K562 (cell line): ENCODE results near the gene CDC27. TPM values are rescaled to one million over a fixed set of nuclear protein-coding genes. Genes with fewer than 3 reads are reported as not detected.

Experiments used
- CREB1 ChIP-seq, 2 experiments: sonication (generic) in 1 of 2; formaldehyde crosslinking in 1 of 2; IDR thresholded peaks; 2 replicates each; pipeline versions ENCODE4 v1.6.1 to v1.8.0; 2012 to 2022; ENCODE audit warnings: inconsistent platforms in 1 of 2, mild to moderate bottlenecking in 1 of 2, missing genetic modification reagents in 1 of 2, moderate library complexity in 1 of 2
- JUNB ChIP-seq: fragments of 450-650 bp; formaldehyde crosslinking; conservative IDR thresholded peaks from 2 replicates; pipeline ENCODE4 v1.4.0; 2020; ENCODE audit warnings: mild to moderate bottlenecking
- MAX ChIP-seq: sonication (generic); formaldehyde crosslinking; IDR thresholded peaks from 2 replicates; pipeline ENCODE4 v1.9.0; 2022; ENCODE audit warnings: mild to moderate bottlenecking, missing genetic modification reagents
- NR1H2 ChIP-seq: sonication (generic); formaldehyde crosslinking; IDR thresholded peaks from 2 replicates; pipeline ENCODE4 v1.4.0; 2020; ENCODE audit warnings: mild to moderate bottlenecking, missing genetic modification reagents
- POLR2AphosphoS2 ChIP-seq: IDR thresholded peaks from 2 replicates; pipeline ENCODE4 v1.6.1; 2012; ENCODE audit warnings: low read length, improper control_type of control experiment
- RB1 ChIP-seq: fragments of 450-650 bp; IDR thresholded peaks from 2 replicates; pipeline ENCODE4 v1.6.1; 2017; ENCODE audit warnings: low read depth, mild to moderate bottlenecking
- TAF9B ChIP-seq: fragments of 450-650 bp; IDR thresholded peaks from 2 replicates; pipeline ENCODE4 v1.6.1; 2018; ENCODE audit warnings: mild to moderate bottlenecking; ENCODE audit not compliant: partially characterized antibody
- ZNF121 ChIP-seq: sonication (generic); formaldehyde crosslinking; conservative IDR thresholded peaks from 2 replicates; pipeline ENCODE4 v1.8.0; 2022; ENCODE audit warnings: missing genetic modification reagents
- ZNF212 ChIP-seq: fragments of 450-650 bp; formaldehyde crosslinking; IDR thresholded peaks from 2 replicates; pipeline ENCODE4 v1.4.0; 2020; ENCODE audit warnings: mild to moderate bottlenecking
- ZNF24 ChIP-seq: fragments of 450-650 bp; IDR thresholded peaks from 2 replicates; pipeline ENCODE4 v1.6.1; 2016
- polyA plus RNA-seq, 8 experiments: library from polyadenylated mRNA; depleted of rRNA in 4 of 8; stranded (reverse) in 5 of 8; unstranded in 3 of 8; fragments of >200 nt; fragmentation: Nextera tagmentation in 2 of 8; fragmentation: Illumina TruSeq in 1 of 8; extraction: Ambion mirVana in 2 of 8; extraction: Trizol in 1 of 8; gene quantifications; 2 replicates each; pipeline versions ENCODE4 v1.2.1 to v1.2.3, GENCODE V29; 2011 to 2014; ENCODE audit warnings: inconsistent platforms in 1 of 8, missing spikeins in 1 of 8
- total RNA-seq, 7 experiments: library from RNA; depleted of rRNA in 6 of 7; stranded (reverse); fragments of >200 nt in 6 of 7; fragmentation: Illumina TruSeq in 2 of 7; extraction: Trizol in 2 of 7; gene quantifications; 2 replicates each; pipeline versions ENCODE4 v1.2.1 to v1.2.3, GENCODE V29; 2011 to 2021; ENCODE audit warnings: low replicate concordance in 1 of 7
- TF ChIP-seq, protein P1 (sequence below): fragments of 450-650 bp; IDR thresholded peaks from 2 replicates; pipeline ENCODE4 v1.6.1; 2014; ENCODE audit warnings: low read depth, mild to moderate bottlenecking, moderate library complexity, borderline replicate concordance
- TF ChIP-seq, protein P2 (sequence below): fragments of 450-650 bp; IDR thresholded peaks from 2 replicates; pipeline ENCODE4 v1.6.1; 2016; ENCODE audit warnings: mild to moderate bottlenecking, moderate library complexity

Gene CDC27
- total and polyA plus RNA-seq, 9 of the 15 experiments (the other 6 are each of a cell fraction or from before 2014, with no cell fraction given), result 28.6 to 155 (median 94.1) TPM

DNA sequence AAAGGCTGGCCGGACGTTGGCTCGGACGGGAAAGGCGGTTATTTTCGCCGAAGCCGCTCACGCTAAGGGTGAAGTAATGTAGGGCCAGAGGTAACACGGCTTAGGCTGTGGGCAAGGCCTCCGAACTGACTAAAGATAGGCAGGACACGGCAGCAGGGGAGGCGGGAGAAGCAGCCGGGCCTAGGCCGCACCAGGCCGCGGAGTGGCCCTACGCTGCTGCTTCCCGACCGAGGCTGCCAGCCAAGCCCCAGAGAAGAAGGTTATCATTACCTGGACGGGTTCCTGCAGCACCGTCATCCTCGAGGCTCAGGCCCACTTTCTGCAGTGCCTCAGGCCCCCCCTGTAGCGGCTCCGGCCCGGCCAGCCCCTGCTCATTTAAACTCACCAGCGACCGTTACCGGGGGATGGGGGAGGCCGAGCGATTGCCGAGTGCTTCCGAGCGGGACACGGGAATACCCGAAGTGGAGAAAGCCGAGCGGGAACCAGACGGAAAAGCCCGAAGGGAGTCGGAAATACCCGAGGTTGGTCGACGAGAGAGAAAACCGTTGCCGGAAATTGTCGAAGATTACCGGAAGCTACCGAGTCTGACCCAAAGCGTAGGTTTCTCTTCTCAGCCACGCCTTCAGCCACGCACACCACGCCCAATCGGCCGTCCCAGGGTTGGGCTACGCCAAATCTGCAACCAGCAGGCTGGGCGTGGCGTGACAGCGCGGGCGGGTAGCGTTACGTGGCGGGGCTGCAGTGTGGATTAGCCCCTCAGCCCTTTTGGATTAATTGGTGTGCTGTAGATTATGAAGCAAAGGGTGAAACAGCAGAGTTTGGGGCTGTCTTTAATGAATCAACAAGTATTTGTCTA is at the start of gene CDC27 (continued):
- peak; percentile 84 for TF ChIP-seq RB1
- TF ChIP-seq ZNF24, result peak; percentile 58
- TF ChIP-seq NR1H2, result no peak
- peak; percentile 45 for TF ChIP-seq ZNF121
- TF ChIP-seq, protein P1, sequence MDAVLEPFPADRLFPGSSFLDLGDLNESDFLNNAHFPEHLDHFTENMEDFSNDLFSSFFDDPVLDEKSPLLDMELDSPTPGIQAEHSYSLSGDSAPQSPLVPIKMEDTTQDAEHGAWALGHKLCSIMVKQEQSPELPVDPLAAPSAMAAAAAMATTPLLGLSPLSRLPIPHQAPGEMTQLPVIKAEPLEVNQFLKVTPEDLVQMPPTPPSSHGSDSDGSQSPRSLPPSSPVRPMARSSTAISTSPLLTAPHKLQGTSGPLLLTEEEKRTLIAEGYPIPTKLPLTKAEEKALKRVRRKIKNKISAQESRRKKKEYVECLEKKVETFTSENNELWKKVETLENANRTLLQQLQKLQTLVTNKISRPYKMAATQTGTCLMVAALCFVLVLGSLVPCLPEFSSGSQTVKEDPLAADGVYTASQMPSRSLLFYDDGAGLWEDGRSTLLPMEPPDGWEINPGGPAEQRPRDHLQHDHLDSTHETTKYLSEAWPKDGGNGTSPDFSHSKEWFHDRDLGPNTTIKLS, result peak; percentile 96
- TF ChIP-seq, protein P2, sequence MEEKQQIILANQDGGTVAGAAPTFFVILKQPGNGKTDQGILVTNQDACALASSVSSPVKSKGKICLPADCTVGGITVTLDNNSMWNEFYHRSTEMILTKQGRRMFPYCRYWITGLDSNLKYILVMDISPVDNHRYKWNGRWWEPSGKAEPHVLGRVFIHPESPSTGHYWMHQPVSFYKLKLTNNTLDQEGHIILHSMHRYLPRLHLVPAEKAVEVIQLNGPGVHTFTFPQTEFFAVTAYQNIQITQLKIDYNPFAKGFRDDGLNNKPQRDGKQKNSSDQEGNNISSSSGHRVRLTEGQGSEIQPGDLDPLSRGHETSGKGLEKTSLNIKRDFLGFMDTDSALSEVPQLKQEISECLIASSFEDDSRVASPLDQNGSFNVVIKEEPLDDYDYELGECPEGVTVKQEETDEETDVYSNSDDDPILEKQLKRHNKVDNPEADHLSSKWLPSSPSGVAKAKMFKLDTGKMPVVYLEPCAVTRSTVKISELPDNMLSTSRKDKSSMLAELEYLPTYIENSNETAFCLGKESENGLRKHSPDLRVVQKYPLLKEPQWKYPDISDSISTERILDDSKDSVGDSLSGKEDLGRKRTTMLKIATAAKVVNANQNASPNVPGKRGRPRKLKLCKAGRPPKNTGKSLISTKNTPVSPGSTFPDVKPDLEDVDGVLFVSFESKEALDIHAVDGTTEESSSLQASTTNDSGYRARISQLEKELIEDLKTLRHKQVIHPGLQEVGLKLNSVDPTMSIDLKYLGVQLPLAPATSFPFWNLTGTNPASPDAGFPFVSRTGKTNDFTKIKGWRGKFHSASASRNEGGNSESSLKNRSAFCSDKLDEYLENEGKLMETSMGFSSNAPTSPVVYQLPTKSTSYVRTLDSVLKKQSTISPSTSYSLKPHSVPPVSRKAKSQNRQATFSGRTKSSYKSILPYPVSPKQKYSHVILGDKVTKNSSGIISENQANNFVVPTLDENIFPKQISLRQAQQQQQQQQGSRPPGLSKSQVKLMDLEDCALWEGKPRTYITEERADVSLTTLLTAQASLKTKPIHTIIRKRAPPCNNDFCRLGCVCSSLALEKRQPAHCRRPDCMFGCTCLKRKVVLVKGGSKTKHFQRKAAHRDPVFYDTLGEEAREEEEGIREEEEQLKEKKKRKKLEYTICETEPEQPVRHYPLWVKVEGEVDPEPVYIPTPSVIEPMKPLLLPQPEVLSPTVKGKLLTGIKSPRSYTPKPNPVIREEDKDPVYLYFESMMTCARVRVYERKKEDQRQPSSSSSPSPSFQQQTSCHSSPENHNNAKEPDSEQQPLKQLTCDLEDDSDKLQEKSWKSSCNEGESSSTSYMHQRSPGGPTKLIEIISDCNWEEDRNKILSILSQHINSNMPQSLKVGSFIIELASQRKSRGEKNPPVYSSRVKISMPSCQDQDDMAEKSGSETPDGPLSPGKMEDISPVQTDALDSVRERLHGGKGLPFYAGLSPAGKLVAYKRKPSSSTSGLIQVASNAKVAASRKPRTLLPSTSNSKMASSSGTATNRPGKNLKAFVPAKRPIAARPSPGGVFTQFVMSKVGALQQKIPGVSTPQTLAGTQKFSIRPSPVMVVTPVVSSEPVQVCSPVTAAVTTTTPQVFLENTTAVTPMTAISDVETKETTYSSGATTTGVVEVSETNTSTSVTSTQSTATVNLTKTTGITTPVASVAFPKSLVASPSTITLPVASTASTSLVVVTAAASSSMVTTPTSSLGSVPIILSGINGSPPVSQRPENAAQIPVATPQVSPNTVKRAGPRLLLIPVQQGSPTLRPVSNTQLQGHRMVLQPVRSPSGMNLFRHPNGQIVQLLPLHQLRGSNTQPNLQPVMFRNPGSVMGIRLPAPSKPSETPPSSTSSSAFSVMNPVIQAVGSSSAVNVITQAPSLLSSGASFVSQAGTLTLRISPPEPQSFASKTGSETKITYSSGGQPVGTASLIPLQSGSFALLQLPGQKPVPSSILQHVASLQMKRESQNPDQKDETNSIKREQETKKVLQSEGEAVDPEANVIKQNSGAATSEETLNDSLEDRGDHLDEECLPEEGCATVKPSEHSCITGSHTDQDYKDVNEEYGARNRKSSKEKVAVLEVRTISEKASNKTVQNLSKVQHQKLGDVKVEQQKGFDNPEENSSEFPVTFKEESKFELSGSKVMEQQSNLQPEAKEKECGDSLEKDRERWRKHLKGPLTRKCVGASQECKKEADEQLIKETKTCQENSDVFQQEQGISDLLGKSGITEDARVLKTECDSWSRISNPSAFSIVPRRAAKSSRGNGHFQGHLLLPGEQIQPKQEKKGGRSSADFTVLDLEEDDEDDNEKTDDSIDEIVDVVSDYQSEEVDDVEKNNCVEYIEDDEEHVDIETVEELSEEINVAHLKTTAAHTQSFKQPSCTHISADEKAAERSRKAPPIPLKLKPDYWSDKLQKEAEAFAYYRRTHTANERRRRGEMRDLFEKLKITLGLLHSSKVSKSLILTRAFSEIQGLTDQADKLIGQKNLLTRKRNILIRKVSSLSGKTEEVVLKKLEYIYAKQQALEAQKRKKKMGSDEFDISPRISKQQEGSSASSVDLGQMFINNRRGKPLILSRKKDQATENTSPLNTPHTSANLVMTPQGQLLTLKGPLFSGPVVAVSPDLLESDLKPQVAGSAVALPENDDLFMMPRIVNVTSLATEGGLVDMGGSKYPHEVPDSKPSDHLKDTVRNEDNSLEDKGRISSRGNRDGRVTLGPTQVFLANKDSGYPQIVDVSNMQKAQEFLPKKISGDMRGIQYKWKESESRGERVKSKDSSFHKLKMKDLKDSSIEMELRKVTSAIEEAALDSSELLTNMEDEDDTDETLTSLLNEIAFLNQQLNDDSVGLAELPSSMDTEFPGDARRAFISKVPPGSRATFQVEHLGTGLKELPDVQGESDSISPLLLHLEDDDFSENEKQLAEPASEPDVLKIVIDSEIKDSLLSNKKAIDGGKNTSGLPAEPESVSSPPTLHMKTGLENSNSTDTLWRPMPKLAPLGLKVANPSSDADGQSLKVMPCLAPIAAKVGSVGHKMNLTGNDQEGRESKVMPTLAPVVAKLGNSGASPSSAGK, result peak; percentile 63
- peak; percentile 65 for TF ChIP-seq TAF9B
- no peak for TF ChIP-seq POLR2AphosphoS2
- TF ChIP-seq MAX (CRISPR knock-in tag), result peak; percentile 10
- TF ChIP-seq JUNB (CRISPR knock-in tag), result no peak
- peak; percentile 63; the same call in 1 of the 2 replicates for TF ChIP-seq CREB1 (IDR thresholded peaks at IDR 0.05)
- peak; percentile 72 for TF ChIP-seq CREB1 (CRISPR knock-in tag; IDR thresholded peaks at IDR 0.05)
- TF ChIP-seq ZNF212 (CRISPR knock-in tag), result no peak
